NB4 (cell line): ENCODE measurements around the gene ALDH3B2.
"Not testable (repeated sequence)": the region's sequence is repeated elsewhere in the genome, so short reads cannot be mapped to it uniquely, and the experiment has no call there.

Source experiments
- DNase-seq: peaks from one replicate; pipeline ENCODE4 v3.0.0; 2010; ENCODE audit warnings: low read depth
- H3K4me3 ChIP-seq: one replicate; pipeline ENCODE4 v1.5.1; 2011; ENCODE audit warnings: mild to moderate bottlenecking, low read depth, low read length, moderate library complexity
- CTCF ChIP-seq: IDR thresholded peaks from one replicate; pipeline ENCODE4 v1.5.1; 2012; ENCODE audit warnings: low read depth, low read length
- MAX ChIP-seq: IDR thresholded peaks from 2 replicates; pipeline ENCODE4 v1.6.1; 2011; ENCODE audit warnings: low read depth, low read length
- MYC ChIP-seq: IDR thresholded peaks from 2 replicates; pipeline ENCODE4 v1.6.1; 2011; ENCODE audit warnings: low read depth, low read length
- POLR2A ChIP-seq: IDR thresholded peaks from 2 replicates; pipeline ENCODE4 v1.6.1; 2011; ENCODE audit warnings: mild to moderate bottlenecking; ENCODE audit not compliant: insufficient read length; ENCODE audit errors: extremely low read depth

ALDH3B2 gene

GRCh38 chr11:67695606-67696005, 21.2 kb upstream of the ALDH3B2 start:
- no peak overlapping the region for H3K4me3 ChIP-seq
- DNase-seq, result no peak
- TF ChIP-seq MAX (no peak), CTCF (no peak), MYC (no peak), POLR2A (no peak)

- TF ChIP-seq MAX (no peak), MYC (no peak), CTCF (no peak), POLR2A (no peak)
- no peak for DNase-seq
These were observed 20.6 kb upstream of the ALDH3B2 start for GRCh38 chr11:67694875-67695555.

GRCh38 chr11:67691149-67691548, 16.7 kb upstream of the ALDH3B2 start:
- H3K4me3 ChIP-seq, result no peak overlapping the region
- no peak for TF ChIP-seq MAX
- peak; percentile 20 for TF ChIP-seq CTCF
- no peak for TF ChIP-seq MYC
- peak; percentile 24 for DNase-seq

More at GRCh38 chr11:67694875-67695555, 20.6 kb upstream of the ALDH3B2 start:
- H3K4me3 ChIP-seq, result no peak overlapping the region

GRCh38 chr11:67689178-67689577, 14.8 kb upstream of the ALDH3B2 start:
- TF ChIP-seq POLR2A, result no peak
- TF ChIP-seq MAX, result no peak
- no peak for TF ChIP-seq MYC
- no peak for TF ChIP-seq CTCF
- DNase-seq, result no peak

GRCh38 chr11:67687986-67688385, 13.6 kb upstream of the ALDH3B2 start:
- DNase-seq, result no peak
- TF ChIP-seq CTCF, result no peak
- no peak for TF ChIP-seq MYC
- TF ChIP-seq POLR2A, result no peak
- H3K4me3 ChIP-seq, result no peak overlapping the region

More at GRCh38 chr11:67689178-67689577, 14.8 kb upstream of the ALDH3B2 start:
- H3K4me3 ChIP-seq, result no peak overlapping the region

- peak; percentile 75 for DNase-seq
- not testable (repeated sequence) for H3K4me3 ChIP-seq
These were observed 11.4 kb upstream of the ALDH3B2 start for GRCh38 chr11:67685641-67686332.

GRCh38 chr11:67682126-67683034, 8.0 kb upstream of the ALDH3B2 start:
- DNase-seq, H3K4me3 ChIP-seq: not testable (repeated sequence)
